Subcutaneous abdominal adipose tissue (tissue), 5 donors: Measurements from ENCODE around the gene CAPN13.
A peak's percentile ranks its signal among the peaks of the same experiment; 100 is the strongest.

Source experiments
- H3K27ac ChIP-seq: one replicate; pipeline ENCODE4 v1.7.0; 2013; ENCODE audit warnings: low read depth, mild to moderate bottlenecking, inconsistent platforms, low read length, moderate library complexity
- H3K27me3 ChIP-seq, 5 donors: one replicate each; pipeline ENCODE4 v1.7.0; 2013; ENCODE audit warnings: low read length in 5 of 5, inconsistent platforms in 1 of 5; ENCODE audit not compliant: control insufficient read depth in 5 of 5, insufficient read depth in 4 of 5
- H3K36me3 ChIP-seq, 5 donors: one replicate each; pipeline ENCODE4 v1.7.0; 2013; ENCODE audit warnings: low read length in 5 of 5; ENCODE audit not compliant: control insufficient read depth in 5 of 5, insufficient read depth in 5 of 5
- H3K4me1 ChIP-seq, 5 donors: one replicate each; pipeline ENCODE4 v1.7.0; 2013; ENCODE audit warnings: low read length in 5 of 5, mild to moderate bottlenecking in 3 of 5, moderate library complexity in 1 of 5; ENCODE audit not compliant: control insufficient read depth in 5 of 5, insufficient read depth in 5 of 5
- H3K4me3 ChIP-seq, 5 donors: one replicate each; pipeline ENCODE4 v1.7.0; 2013; ENCODE audit warnings: low read length in 5 of 5, low read depth in 1 of 5
- H3K9ac ChIP-seq, 5 donors: one replicate each; pipeline ENCODE4 v1.7.0; 2013; ENCODE audit warnings: low read length in 5 of 5, mild to moderate bottlenecking in 4 of 5, moderate library complexity in 3 of 5
- H3K9me3 ChIP-seq, 5 donors: one replicate each; pipeline ENCODE4 v1.7.0; 2013; ENCODE audit warnings: low read length in 5 of 5; ENCODE audit not compliant: control insufficient read depth in 5 of 5
- donor health status: healthy.
- donor health status: healthy.
- donor health status: healthy.
- donor health status: healthy.
- donor health status: healthy.

The CAPN13 gene, protein sequence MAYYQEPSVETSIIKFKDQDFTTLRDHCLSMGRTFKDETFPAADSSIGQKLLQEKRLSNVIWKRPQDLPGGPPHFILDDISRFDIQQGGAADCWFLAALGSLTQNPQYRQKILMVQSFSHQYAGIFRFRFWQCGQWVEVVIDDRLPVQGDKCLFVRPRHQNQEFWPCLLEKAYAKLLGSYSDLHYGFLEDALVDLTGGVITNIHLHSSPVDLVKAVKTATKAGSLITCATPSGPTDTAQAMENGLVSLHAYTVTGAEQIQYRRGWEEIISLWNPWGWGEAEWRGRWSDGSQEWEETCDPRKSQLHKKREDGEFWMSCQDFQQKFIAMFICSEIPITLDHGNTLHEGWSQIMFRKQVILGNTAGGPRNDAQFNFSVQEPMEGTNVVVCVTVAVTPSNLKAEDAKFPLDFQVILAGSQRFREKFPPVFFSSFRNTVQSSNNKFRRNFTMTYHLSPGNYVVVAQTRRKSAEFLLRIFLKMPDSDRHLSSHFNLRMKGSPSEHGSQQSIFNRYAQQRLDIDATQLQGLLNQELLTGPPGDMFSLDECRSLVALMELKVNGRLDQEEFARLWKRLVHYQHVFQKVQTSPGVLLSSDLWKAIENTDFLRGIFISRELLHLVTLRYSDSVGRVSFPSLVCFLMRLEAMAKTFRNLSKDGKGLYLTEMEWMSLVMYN

DNA sequence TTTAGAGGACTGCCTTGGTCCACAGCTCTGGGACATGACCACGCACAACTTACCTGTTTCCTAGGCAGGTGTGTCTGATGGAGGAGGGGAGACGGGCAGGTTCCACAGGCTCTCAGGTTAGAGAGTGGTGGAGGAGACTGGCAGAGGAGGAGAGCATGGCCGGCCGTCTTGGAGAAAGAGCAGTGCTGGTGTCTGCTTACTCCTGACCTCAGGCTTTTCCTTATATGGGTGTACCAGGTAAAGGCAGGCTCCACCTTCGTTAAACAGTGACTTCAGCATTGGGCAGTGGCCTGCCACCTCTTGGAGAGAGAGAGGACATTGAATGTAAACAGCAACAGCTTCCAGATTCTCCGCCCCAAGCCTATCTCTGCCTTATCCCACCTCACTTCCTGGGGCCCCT lies at the start of gene CAPN13:
TSS of gene CAPN13 (minus strand) at position 198 of the 400 bp plus-strand sequence. CDS start 20,121 bp downstream, outside the sequence.
- Histone ChIP-seq H3K27ac (no peak within 1 kb of the TSS), H3K36me3 (no peaks in the 10 kb centered on the region), H3K9me3 (no peaks in the 10 kb centered on the region), H3K4me1 (peaks cover 4 to 31% (median 20%) of the 10 kb centered on the region in 5 donors), H3K9ac (no peak within 1 kb of the TSS), H3K27me3 (no peaks in the 10 kb centered on the region), H3K4me3 (no peak within 1 kb of the TSS)

DNA sequence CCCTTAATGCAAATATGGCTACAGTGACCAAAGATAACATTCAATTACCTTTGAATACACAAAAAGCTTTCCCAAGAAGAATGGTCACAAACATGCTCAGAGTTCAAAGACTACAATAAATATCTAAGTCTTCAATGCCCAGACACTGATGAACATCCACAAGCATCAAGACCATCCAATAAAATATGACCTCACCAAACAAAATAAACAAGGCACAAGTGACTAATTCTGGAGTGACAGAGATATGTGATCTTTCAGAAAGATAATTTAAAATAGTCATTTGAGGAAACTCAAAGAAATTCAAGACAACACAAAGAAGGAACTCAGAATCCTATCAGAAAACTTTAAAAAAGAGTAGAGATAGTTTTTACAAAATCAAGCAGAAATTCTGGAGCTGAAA lies 40.6 kb upstream of the CAPN13 start:
- Histone ChIP-seq H3K27me3 (peaks cover 0 to 3% (median 0%) of the 10 kb centered on the region in 5 donors), H3K9ac (no peak overlapping the region), H3K27ac (no peak overlapping the region), H3K9me3 (peaks cover 0 to 8% (median 0%) of the 10 kb centered on the region in 5 donors), H3K4me3 (no peak overlapping the region), H3K4me1 (no peaks in the 10 kb centered on the region), H3K36me3 (no peaks in the 10 kb centered on the region)

DNA sequence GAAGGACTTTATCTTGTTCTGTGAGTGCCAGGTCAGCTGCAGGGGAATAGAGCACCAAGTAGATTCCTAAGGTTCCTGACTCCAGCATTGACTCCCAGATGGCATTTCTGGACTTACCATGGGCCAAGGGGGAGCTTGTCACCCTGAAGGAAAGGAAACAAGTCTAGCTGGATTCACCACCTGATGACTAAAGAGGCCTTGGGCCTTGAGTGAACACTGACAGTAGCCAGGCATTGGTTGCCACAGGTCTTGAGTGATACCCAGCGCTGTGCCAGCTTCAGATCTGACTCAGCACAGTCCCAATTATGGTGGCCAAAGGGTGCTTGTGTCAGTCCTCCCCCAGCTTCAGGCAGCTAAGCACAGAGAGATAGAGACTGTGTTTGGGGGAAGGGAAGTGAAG lies 40.1 kb upstream of the CAPN13 start:
- H3K9me3 ChIP-seq = peaks cover 0 to 8% (median 0%) of the 10 kb centered on the region in 5 donors
- H3K27me3 ChIP-seq = peaks cover 0 to 3% (median 0%) of the 10 kb centered on the region in 5 donors
- H3K4me3 ChIP-seq = no peak overlapping the region
- H3K9ac ChIP-seq = no peak overlapping the region
- H3K4me1 ChIP-seq = no peaks in the 10 kb centered on the region
- H3K36me3 ChIP-seq = no peaks in the 10 kb centered on the region
- H3K27ac ChIP-seq = no peak overlapping the region

DNA sequence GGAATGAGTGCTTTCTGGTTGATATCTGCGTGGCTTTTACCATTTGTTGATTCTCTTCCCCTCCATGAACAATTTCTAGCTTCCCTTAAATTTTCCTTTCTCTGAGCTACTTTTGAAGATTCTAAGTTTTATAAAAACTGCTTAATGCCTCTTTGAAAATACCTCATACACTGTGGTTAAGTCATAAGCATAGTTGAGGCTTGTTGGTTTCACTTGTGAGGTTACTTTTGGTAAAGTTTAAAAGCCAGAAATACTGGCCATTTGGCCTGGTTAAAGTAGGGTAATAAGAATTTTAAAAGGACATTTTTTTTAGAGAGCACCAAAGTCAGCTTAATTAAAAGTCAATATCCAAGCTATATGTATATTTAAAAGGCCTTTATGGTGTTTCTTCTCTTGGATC lies 21.3 kb upstream of the CAPN13 start:
- no peak overlapping the region for H3K4me3 ChIP-seq
- peaks cover 0 to 4% (median 0%) of the 10 kb centered on the region in 5 donors for H3K9me3 ChIP-seq
- no peaks in the 10 kb centered on the region for H3K36me3 ChIP-seq

DNA sequence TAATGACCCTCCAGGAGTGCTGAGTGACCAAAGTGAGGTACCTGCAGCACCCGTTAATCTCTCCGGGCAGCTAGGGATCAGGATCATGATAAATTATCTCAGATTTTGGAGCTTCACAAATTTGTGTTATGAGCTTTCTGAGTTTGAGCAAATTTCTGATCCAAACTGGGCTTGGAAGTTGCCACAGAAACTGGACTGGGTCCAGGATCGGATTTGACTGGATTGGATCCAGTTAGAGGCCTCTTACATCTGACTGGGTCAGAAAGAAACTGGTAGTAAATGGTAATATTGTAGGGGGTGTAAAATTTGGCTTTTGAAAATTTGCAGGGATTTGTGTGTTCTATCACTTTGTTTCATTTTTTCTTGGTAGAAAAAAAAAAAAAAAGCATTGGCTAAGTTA lies 19.7 kb upstream of the CAPN13 start:
- H3K9ac ChIP-seq = peak overlapping the region in 1 of 5 donors; percentile 47
- peak overlapping the region; percentile 61 for H3K27ac ChIP-seq
- peaks cover 0 to 4% (median 0%) of the 10 kb centered on the region in 5 donors for H3K9me3 ChIP-seq
- H3K4me3 ChIP-seq = no peak overlapping the region
- H3K27me3 ChIP-seq = no peaks in the 10 kb centered on the region
- no peaks in the 10 kb centered on the region for H3K36me3 ChIP-seq
- H3K4me1 ChIP-seq = peaks cover 0 to 52% (median 30%) of the 10 kb centered on the region in 5 donors

More for the DNA sequence above, 21.3 kb upstream of the CAPN13 start:
- H3K9ac ChIP-seq = no peak overlapping the region
- no peak overlapping the region for H3K27ac ChIP-seq
- no peaks in the 10 kb centered on the region for H3K27me3 ChIP-seq
- H3K4me1 ChIP-seq = peaks cover 0 to 35% (median 16%) of the 10 kb centered on the region in 5 donors

DNA sequence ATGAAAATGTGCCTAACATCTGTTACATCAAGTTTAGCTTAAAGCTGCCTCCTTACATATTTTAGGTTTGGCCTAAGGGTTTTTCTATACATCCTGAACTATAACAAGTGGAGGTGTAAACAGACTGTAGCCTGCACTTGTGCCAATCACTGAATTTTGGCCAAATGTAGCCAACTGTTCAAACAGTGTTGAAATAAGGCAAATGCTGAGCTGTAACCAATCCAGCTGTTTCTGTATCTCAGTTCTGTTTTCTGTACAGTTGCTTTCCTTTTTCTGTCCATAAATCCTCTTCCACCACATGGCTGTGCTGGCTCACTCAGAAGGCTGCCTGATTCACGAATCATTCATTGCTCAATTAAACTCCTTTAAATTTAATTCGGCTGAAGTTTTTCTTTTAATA lies 19.2 kb upstream of the CAPN13 start:
- H3K9ac ChIP-seq = peak overlapping the region in 1 of 5 donors; percentile 47
- no peaks in the 10 kb centered on the region for H3K36me3 ChIP-seq
- peaks cover 0 to 56% (median 33%) of the 10 kb centered on the region in 5 donors for H3K4me1 ChIP-seq
- H3K4me3 ChIP-seq = no peak overlapping the region
- no peaks in the 10 kb centered on the region for H3K27me3 ChIP-seq
- H3K27ac ChIP-seq = peak overlapping the region; percentile 61
- H3K9me3 ChIP-seq = peaks cover 0 to 4% (median 0%) of the 10 kb centered on the region in 5 donors

DNA sequence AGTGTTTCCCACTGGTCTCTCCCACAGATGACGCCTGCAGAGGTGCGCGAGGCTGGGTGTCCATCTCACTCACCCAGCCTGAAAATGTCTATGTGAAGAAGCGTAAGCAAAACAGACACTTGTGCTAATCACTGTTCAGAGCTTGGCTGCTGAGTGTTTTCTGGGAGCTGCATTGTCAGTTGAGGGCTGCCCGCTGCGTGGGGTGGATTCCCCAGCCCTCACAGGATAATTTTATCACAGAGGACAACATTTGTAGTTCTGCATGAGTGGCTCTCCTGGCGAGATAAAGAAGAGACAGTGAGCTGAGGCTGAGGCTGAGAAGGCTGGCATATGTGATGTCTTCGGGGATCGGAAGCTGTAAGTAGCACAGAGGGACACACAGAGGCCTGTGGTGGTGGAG lies 16.2 kb upstream of the CAPN13 start:
- Histone ChIP-seq H3K36me3 (no peaks in the 10 kb centered on the region), H3K27ac (peak overlapping the region; percentile 78), H3K4me1 (peaks cover 0 to 56% (median 33%) of the 10 kb centered on the region in 5 donors), H3K27me3 (no peaks in the 10 kb centered on the region), H3K9me3 (no peaks in the 10 kb centered on the region), H3K4me3 (peak overlapping the region in 1 of 5 donors; percentile 35), H3K9ac (peak overlapping the region in 2 of 5 donors; percentile 26 to 56)

DNA sequence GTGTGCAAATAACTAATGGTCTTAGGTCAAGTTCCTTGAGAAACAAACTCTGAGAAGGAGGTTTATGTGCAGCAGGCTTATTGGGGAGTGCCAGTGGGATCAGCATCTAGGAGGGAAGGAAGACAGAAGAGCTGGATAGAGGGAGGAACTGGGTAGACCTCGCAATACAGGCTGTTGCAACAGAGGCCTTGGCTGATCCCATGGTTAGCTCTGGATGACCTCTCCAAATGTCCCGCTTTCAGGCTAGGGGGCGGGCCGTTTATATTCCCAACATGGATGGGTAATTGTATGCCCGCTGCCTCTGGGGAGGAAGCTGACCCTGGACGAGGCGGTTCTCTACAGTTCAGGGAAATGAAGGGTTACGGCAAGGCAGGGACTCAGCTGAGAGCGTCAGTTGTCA lies 14.7 kb upstream of the CAPN13 start:
- no peak overlapping the region for H3K9ac ChIP-seq
- peak overlapping the region in 1 of 5 donors; percentile 22 for H3K4me3 ChIP-seq
- H3K27me3 ChIP-seq = no peaks in the 10 kb centered on the region
- peaks cover 0 to 44% (median 28%) of the 10 kb centered on the region in 5 donors for H3K4me1 ChIP-seq
- no peaks in the 10 kb centered on the region for H3K36me3 ChIP-seq
- H3K27ac ChIP-seq = no peak overlapping the region
- no peaks in the 10 kb centered on the region for H3K9me3 ChIP-seq

DNA sequence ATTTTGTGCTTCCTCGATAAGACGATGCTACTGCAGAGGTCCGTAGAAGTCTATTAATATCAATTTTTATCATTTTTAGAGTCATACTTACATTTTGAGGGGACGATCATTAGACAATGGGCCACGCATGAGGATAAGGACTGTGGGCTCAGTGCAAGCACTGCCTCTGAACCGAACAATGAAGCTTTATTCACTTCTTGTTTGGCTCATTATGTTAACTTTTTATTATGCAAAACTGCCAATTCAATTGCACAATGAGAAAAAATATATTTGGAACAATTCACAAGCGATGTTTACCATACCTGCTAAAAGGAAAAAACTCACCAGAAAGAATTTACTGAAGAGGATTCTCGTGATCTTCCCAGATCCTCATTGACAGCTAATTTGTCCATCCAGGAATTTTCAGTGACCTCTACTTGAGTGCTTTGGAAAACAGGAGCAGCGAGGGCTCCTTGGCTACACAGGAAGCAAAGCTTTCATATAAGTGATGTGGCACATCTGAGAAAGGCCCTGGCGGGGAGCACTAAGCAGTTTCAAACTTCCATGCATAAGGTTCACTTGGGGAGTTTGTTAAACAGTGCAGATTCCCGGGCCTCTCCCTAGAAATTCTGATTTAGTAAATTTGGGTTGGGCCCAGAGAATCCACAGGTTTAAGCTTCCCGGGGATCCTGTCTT lies 13.3 kb upstream of the CAPN13 start:
- Histone ChIP-seq H3K4me3 (no peak overlapping the region), H3K9me3 (no peaks in the 10 kb centered on the region), H3K27ac (no peak overlapping the region), H3K36me3 (no peaks in the 10 kb centered on the region), H3K27me3 (no peaks in the 10 kb centered on the region), H3K9ac (no peak overlapping the region), H3K4me1 (peaks cover 0 to 31% (median 20%) of the 10 kb centered on the region in 5 donors)
